SU-DHL-6 (cell line): ENCODE results near the gene CRISP3.

Experiments
- H2AFZ ChIP-seq: fragments of 200-600 bp; sonication (generic); 2 replicates; pipeline ENCODE4 v1.6.1; 2014; ENCODE audit warnings: low read depth, mild to moderate bottlenecking, moderate library complexity, mixed read lengths, antibody characterized with exemption, low read length; ENCODE audit not compliant: severe bottlenecking
- H3F3A ChIP-seq: fragments of 200-600 bp; shearing (Covaris generic); 2 replicates; pipeline ENCODE4 v1.6.0; 2016; ENCODE audit warnings: antibody characterized with exemption, mild to moderate bottlenecking; ENCODE audit not compliant: insufficient read depth
- H3K27ac ChIP-seq: fragments of 200-600 bp; sonication (generic); 2 replicates; pipeline ENCODE4 v1.5.1; 2016; ENCODE audit warnings: low read depth, mild to moderate bottlenecking, low read length, moderate library complexity, mixed read lengths
- H3K27me3 ChIP-seq: fragments of 200-600 bp; sonication (generic), shearing (Covaris generic); 2 replicates; pipeline ENCODE4 v1.6.0; 2014; ENCODE audit warnings: mild to moderate bottlenecking, low read length
- H3K36me3 ChIP-seq: fragments of 200-600 bp; sonication (generic); 2 replicates; pipeline ENCODE4 v1.6.1; 2014; ENCODE audit warnings: mild to moderate bottlenecking, low read length, mixed read lengths
- H3K4me2 ChIP-seq: fragments of 300-600, 200-600 bp; shearing (Covaris generic), sonication (generic); 2 replicates; pipeline ENCODE4 v1.6.0; 2014; ENCODE audit warnings: low read length, low read depth, mild to moderate bottlenecking; ENCODE audit not compliant: poor library complexity, severe bottlenecking
- H3K4me3 ChIP-seq: fragments of 200-600 bp; sonication (generic); 2 replicates; pipeline ENCODE4 v1.5.1; 2014; ENCODE audit warnings: antibody characterized with exemption, low read length, mild to moderate bottlenecking, mixed read lengths; ENCODE audit not compliant: insufficient read depth, poor library complexity, severe bottlenecking
- H3K79me2 ChIP-seq: fragments of 200-600 bp; sonication (generic); 2 replicates; pipeline ENCODE4 v1.6.1; 2014; ENCODE audit warnings: mild to moderate bottlenecking, low read length, moderate library complexity; ENCODE audit not compliant: insufficient read depth
- H3K9ac ChIP-seq: fragments of 200-600 bp; sonication (generic); 2 replicates; pipeline ENCODE4 v1.7.0; 2014; ENCODE audit warnings: mild to moderate bottlenecking, low read length
- H3K9me2 ChIP-seq: fragments of 200-600 bp; sonication (generic); replicated peaks from 2 replicates; pipeline ENCODE4 v1.6.1; 2014; ENCODE audit warnings: low read length; ENCODE audit not compliant: insufficient read depth
- H3K9me3 ChIP-seq: fragments of 200-600 bp; sonication (generic); 2 replicates; pipeline ENCODE4 v1.6.1; 2014; ENCODE audit warnings: low read length, mixed read lengths; ENCODE audit not compliant: insufficient read depth
- H4K20me1 ChIP-seq: fragments of 200-600 bp; sonication (generic); 2 replicates; pipeline ENCODE4 v1.6.1; 2014; ENCODE audit warnings: low read depth, mild to moderate bottlenecking, antibody characterized with exemption, low read length, moderate library complexity, mixed read lengths
- EZH2phosphoT487 ChIP-seq: fragments of 200-600 bp; sonication (generic), shearing (Covaris generic); conservative IDR thresholded peaks from 2 replicates; pipeline ENCODE4 v1.6.1; 2018; ENCODE audit warnings: mild to moderate bottlenecking, antibody characterized with exemption, low read length, moderate library complexity, mixed read lengths
- TF ChIP-seq, protein P1 (sequence below): fragments of 200-600 bp; sonication (generic); IDR thresholded peaks from one replicate; pipeline ENCODE4 v1.5.1; 2017; ENCODE audit warnings: antibody characterized with exemption, mild to moderate bottlenecking, low read length, moderate library complexity; ENCODE audit not compliant: insufficient read depth, poor library complexity, severe bottlenecking

The CRISP3 gene

GRCh38 chr6:49784272-49784671, 40.1 kb upstream of the CRISP3 start:
- no peak overlapping the region for H3K4me3 ChIP-seq
- H3K27me3 ChIP-seq = no peaks in the 10 kb centered on the region
- no peaks in the 10 kb centered on the region for H3F3A ChIP-seq
- H3K9me3 ChIP-seq = no peaks in the 10 kb centered on the region
- no peak overlapping the region for H3K4me2 ChIP-seq
- TF ChIP-seq EZH2phosphoT487 = no peak
- TF ChIP-seq, protein P1, sequence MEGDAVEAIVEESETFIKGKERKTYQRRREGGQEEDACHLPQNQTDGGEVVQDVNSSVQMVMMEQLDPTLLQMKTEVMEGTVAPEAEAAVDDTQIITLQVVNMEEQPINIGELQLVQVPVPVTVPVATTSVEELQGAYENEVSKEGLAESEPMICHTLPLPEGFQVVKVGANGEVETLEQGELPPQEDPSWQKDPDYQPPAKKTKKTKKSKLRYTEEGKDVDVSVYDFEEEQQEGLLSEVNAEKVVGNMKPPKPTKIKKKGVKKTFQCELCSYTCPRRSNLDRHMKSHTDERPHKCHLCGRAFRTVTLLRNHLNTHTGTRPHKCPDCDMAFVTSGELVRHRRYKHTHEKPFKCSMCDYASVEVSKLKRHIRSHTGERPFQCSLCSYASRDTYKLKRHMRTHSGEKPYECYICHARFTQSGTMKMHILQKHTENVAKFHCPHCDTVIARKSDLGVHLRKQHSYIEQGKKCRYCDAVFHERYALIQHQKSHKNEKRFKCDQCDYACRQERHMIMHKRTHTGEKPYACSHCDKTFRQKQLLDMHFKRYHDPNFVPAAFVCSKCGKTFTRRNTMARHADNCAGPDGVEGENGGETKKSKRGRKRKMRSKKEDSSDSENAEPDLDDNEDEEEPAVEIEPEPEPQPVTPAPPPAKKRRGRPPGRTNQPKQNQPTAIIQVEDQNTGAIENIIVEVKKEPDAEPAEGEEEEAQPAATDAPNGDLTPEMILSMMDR = no peak
- no peaks in the 10 kb centered on the region for H3K36me3 ChIP-seq
- H3K9me2 ChIP-seq = no peaks in the 10 kb centered on the region
- no peaks in the 10 kb centered on the region for H3K79me2 ChIP-seq
- H3K9ac ChIP-seq = no peak overlapping the region
- no peaks in the 10 kb centered on the region for H4K20me1 ChIP-seq
- H3K27ac ChIP-seq = no peak overlapping the region
- H2AFZ ChIP-seq = no peak overlapping the region

DNA sequence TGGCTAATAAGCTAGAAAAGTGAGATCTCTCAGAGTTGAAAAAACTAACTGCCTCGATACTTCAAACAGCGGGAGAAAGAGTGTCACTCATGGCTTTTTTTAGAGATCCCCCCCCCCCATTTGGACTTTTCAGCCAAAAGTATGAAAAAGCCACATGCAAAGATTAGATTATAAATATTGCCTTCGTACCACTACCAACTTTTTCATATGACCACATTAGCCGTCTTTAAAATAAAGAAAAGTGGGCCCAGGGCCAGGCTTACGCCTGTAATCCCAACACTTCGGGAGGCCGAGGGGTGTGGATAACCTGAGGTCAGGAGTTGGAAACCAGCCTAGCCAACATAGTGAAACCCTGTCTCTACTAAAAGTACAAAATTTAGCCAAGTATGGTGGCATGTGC, 38.5 kb upstream of the CRISP3 start:
- H3K9ac ChIP-seq = no peak overlapping the region

DNA sequence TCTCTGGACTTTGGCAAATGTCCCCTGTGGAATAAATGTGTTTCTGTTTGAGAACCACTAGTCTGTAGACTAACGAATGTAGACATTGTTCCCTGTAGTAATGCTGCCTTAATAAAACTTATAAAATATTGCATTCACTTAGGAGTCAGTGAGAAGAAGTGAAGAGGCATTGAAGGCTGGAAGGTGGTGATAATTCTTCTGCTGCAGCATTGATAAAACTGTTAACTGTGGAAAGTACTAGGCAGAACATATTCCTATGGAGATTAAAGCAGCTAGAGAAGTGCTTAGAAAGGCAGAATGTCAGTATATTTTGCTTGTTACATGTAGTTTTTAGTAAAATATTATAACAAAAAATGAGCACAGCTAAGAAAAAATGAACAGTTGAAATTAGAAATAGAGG, 38.1 kb upstream of the CRISP3 start:
- no peak overlapping the region for H3K4me3 ChIP-seq
- no peak for TF ChIP-seq EZH2phosphoT487
- TF ChIP-seq, protein P1 = no peak

More for the DNA sequence above, 38.5 kb upstream of the CRISP3 start:
- H3K4me2 ChIP-seq = no peak overlapping the region
- H3K9me3 ChIP-seq = no peaks in the 10 kb centered on the region
- no peaks in the 10 kb centered on the region for H3K9me2 ChIP-seq
- H3K36me3 ChIP-seq = no peaks in the 10 kb centered on the region
- no peak overlapping the region for H3K27ac ChIP-seq
- no peak overlapping the region for H3K4me3 ChIP-seq
- H3F3A ChIP-seq = no peaks in the 10 kb centered on the region
- no peaks in the 10 kb centered on the region for H3K79me2 ChIP-seq
- TF ChIP-seq, protein P1 = no peak
- TF ChIP-seq EZH2phosphoT487 = no peak
- no peaks in the 10 kb centered on the region for H3K27me3 ChIP-seq
- H4K20me1 ChIP-seq = no peaks in the 10 kb centered on the region
- no peak overlapping the region for H2AFZ ChIP-seq

DNA sequence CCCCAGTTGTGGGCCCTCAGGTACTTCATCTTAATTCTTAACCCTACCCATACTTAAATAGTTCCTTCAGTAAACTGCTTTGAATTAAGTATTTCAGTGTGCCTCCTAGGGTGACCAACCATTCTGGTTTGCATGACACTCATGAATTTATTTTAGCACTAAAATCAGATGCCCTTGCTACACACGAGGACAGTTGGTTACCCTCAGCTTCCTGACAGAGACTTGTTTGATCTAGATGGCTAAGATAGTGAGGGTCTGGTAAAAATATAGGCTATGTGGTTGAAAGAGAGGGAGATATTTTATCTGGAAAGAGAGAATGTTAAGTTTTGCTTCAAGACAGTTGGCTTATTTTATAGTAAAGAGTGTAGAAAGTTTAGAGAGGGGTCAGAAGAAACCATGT, 32.3 kb upstream of the CRISP3 start:
- Histone ChIP-seq H3K36me3 (no peaks in the 10 kb centered on the region), H3K27me3 (no peaks in the 10 kb centered on the region), H3K79me2 (no peaks in the 10 kb centered on the region), H3F3A (no peaks in the 10 kb centered on the region), H3K9ac (no peak overlapping the region), H3K4me2 (no peak overlapping the region), H3K27ac (no peak overlapping the region), H3K9me3 (no peaks in the 10 kb centered on the region), H3K9me2 (0 out of 2 replicates have a peak, but pooled peaks cover 3% of the 10 kb centered on the region), H4K20me1 (no peaks in the 10 kb centered on the region), H2AFZ (no peak overlapping the region), H3K4me3 (no peak overlapping the region)
- TF ChIP-seq, protein P1 = no peak
- TF ChIP-seq EZH2phosphoT487 = no peak

More for the DNA sequence above, 38.1 kb upstream of the CRISP3 start:
- Histone ChIP-seq H3K27ac (no peak overlapping the region), H2AFZ (no peak overlapping the region), H3K4me2 (no peak overlapping the region), H3K9me3 (no peaks in the 10 kb centered on the region), H3K9me2 (no peaks in the 10 kb centered on the region), H4K20me1 (no peaks in the 10 kb centered on the region), H3K79me2 (no peaks in the 10 kb centered on the region), H3K9ac (no peak overlapping the region), H3K36me3 (no peaks in the 10 kb centered on the region), H3F3A (no peaks in the 10 kb centered on the region), H3K27me3 (no peaks in the 10 kb centered on the region)
